HEK293 (cell line): ENCODE data around the gene AHRR.

Source experiments
- CTCF ChIA-PET: fragments of 350-600 bp; formaldehyde crosslinking; extraction: SDS; loops from one replicate; lab custom pipeline; 2021; ENCODE audit warnings: antibody characterized with exemption; lab: Yijun Ruan, JAX
- POLR2A ChIA-PET: fragments of 300-600 bp; formaldehyde crosslinking; extraction: SDS; loops from one replicate; lab custom pipeline; 2020; ENCODE audit warnings: antibody characterized with exemption, inconsistent platforms; lab: Yijun Ruan, JAX
- H3K27ac ChIP-seq: fragments of 200-500 bp; sonication (Bioruptor generic); 2 replicates; pipeline ENCODE4 v1.5.1; 2014; ENCODE audit warnings: low read depth, low read length, control low read depth, inconsistent platforms; ENCODE audit errors: extremely low read depth
- H3K36me3 ChIP-seq, 2 experiments: fragments of 200-500 bp in 1 of 2; sonication (Bioruptor generic) in 1 of 2; 1 replicate in 1 of 2; 2 replicates in 1 of 2; pipeline ENCODE4 v1.5.1; 2014 to 2017; ENCODE audit warnings: inconsistent platforms in 2 of 2, low read length in 2 of 2; ENCODE audit not compliant: control insufficient read depth in 2 of 2, insufficient read depth in 1 of 2
- H3K4me1 ChIP-seq: fragments of 200-500 bp; sonication (Bioruptor generic); 2 replicates; pipeline ENCODE4 v1.5.1; 2014; ENCODE audit warnings: mild to moderate bottlenecking, low read length, inconsistent platforms; ENCODE audit not compliant: control insufficient read depth, insufficient read depth
- H3K4me3 ChIP-seq: 2 replicates; pipeline ENCODE4 v1.5.1; 2011; ENCODE audit warnings: low read depth, mild to moderate bottlenecking, control low read depth, low read length, moderate library complexity
- H3K9me3 ChIP-seq: fragments of 200-500 bp; sonication (Bioruptor generic); 2 replicates; pipeline ENCODE4 v1.5.1; 2014; ENCODE audit warnings: low read depth, low read length, inconsistent platforms; ENCODE audit not compliant: control insufficient read depth, insufficient read depth
- SALL2 ChIP-seq: fragments of 450-650 bp; formaldehyde crosslinking; IDR thresholded peaks from 2 replicates; pipeline ENCODE4 v1.5.0; 2017; ENCODE audit warnings: missing biosample characterization, mild to moderate bottlenecking, missing genetic modification characterization, borderline replicate concordance
- SP2 ChIP-seq: fragments of 450-650 bp; formaldehyde crosslinking; IDR thresholded peaks from 2 replicates; pipeline ENCODE4 v1.5.1; 2016; ENCODE audit warnings: missing biosample characterization, missing genetic modification characterization
- SP3 ChIP-seq: fragments of 450-650 bp; formaldehyde crosslinking; IDR thresholded peaks from 2 replicates; pipeline ENCODE4 v1.5.1; 2016; ENCODE audit warnings: missing biosample characterization, missing genetic modification characterization
- YY2 ChIP-seq: fragments of 450-650 bp; formaldehyde crosslinking; IDR thresholded peaks from 2 replicates; pipeline ENCODE4 v1.5.1; 2016; ENCODE audit warnings: missing biosample characterization, missing genetic modification characterization
- ZEB2 ChIP-seq: fragments of 450-650 bp; formaldehyde crosslinking; IDR thresholded peaks from 2 replicates; pipeline ENCODE4 v1.5.1; 2016; ENCODE audit warnings: missing biosample characterization, missing genetic modification characterization
- ZNF112 ChIP-seq: fragments of 450-650 bp; formaldehyde crosslinking; IDR thresholded peaks from 2 replicates; pipeline ENCODE4 v1.5.0; 2017; ENCODE audit warnings: missing biosample characterization, missing genetic modification characterization
- ZNF114 ChIP-seq: fragments of 450-650 bp; formaldehyde crosslinking; IDR thresholded peaks from 2 replicates; pipeline ENCODE4 v1.5.0; 2017; ENCODE audit warnings: missing biosample characterization, missing genetic modification characterization
- ZNF138 ChIP-seq: fragments of 450-650 bp; formaldehyde crosslinking; IDR thresholded peaks from 2 replicates; pipeline ENCODE4 v1.5.1; 2016; ENCODE audit warnings: missing biosample characterization, missing genetic modification characterization, borderline replicate concordance
- ZNF174 ChIP-seq: fragments of 450-650 bp; formaldehyde crosslinking; IDR thresholded peaks from 2 replicates; pipeline ENCODE4 v1.5.0; 2017; ENCODE audit warnings: missing biosample characterization, mild to moderate bottlenecking, missing genetic modification characterization
- ZNF19 ChIP-seq: fragments of 450-650 bp; formaldehyde crosslinking; IDR thresholded peaks from 2 replicates; pipeline ENCODE4; 2016; ENCODE audit warnings: missing biosample characterization, missing genetic modification characterization, low read depth
- ZNF2 ChIP-seq: fragments of 450-650 bp; formaldehyde crosslinking; IDR thresholded peaks from 2 replicates; pipeline ENCODE4 v1.5.1; 2016; ENCODE audit warnings: missing biosample characterization, missing genetic modification characterization
- ZNF266 ChIP-seq: fragments of 450-650 bp; formaldehyde crosslinking; IDR thresholded peaks from 2 replicates; pipeline ENCODE4 v1.5.1; 2016; ENCODE audit warnings: missing biosample characterization, missing genetic modification characterization, low read depth
- ZNF37A ChIP-seq: fragments of 450-650 bp; IDR thresholded peaks from 2 replicates; pipeline ENCODE4 v1.5.1; 2018; ENCODE audit warnings: missing biosample characterization, missing genetic modification characterization
- ZNF707 ChIP-seq: fragments of 450-650 bp; formaldehyde crosslinking; IDR thresholded peaks from 2 replicates; pipeline ENCODE4 v1.5.1; 2016; ENCODE audit warnings: missing biosample characterization, missing genetic modification characterization
- ZSCAN16 ChIP-seq: fragments of 450-650 bp; formaldehyde crosslinking; IDR thresholded peaks from 2 replicates; pipeline ENCODE4 v1.5.1; 2016; ENCODE audit warnings: missing biosample characterization, missing genetic modification characterization
- TF ChIP-seq, protein P1 (sequence below): fragments of 450-650 bp; formaldehyde crosslinking; IDR thresholded peaks from 2 replicates; pipeline ENCODE4 v1.5.1; 2016; ENCODE audit warnings: missing biosample characterization, missing genetic modification characterization, borderline replicate concordance
- TF ChIP-seq, protein P2 (sequence below): fragments of 450-650 bp; formaldehyde crosslinking; IDR thresholded peaks from 2 replicates; pipeline ENCODE4 v1.5.1; 2016; ENCODE audit warnings: missing biosample characterization, missing genetic modification characterization, borderline replicate concordance
- TF ChIP-seq, protein P3 (sequence below): fragments of 450-650 bp; formaldehyde crosslinking; optimal IDR thresholded peaks from 2 replicates; pipeline ENCODE3; 2016; ENCODE audit warnings: missing biosample characterization, mild to moderate bottlenecking, missing genetic modification characterization
- TF ChIP-seq, protein P4 (sequence below): fragments of 450-650 bp; formaldehyde crosslinking; IDR thresholded peaks from 2 replicates; pipeline ENCODE4 v1.5.1; 2017; ENCODE audit warnings: missing biosample characterization, missing genetic modification characterization

The AHRR gene

DNA sequence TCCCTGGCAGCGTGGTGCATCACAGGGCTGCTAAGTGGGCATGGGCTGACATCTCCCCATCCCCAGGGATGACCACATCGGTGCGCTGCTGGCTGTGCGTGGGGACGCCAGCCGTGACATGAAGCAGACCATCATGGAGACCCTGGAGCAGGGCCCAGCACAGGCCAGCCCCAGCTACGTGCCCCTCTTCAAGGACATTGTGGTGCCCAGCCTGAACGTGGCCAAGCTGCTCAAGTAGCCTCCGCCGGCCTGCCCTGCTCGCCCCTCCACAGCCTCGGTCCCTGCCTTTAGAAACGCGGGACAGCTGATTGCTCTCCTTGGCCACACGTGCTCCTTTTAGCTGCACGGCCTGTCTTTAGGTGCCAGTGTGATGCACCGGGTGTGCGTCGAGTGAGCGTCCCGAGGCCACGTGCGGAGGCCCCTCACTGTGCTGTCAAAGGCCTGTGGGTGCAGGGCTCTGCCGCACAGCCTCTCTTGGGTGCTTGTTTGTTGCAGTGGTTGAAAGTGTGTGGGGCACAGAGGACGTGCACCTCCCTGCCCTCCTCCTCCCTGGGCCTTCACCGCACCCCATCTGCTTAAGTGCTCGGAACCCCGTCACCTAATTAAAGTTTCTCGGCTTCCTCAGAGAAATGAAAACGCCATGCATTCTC is 145.3 kb downstream of the AHRR start:
- POLR2A ChIA-PET, result no interaction called here

More for the DNA sequence above, 145.3 kb downstream of the AHRR start:
- H3K27ac ChIP-seq, result no peak overlapping the region
- H3K9me3 ChIP-seq, result no peaks in the 10 kb centered on the region
- H3K36me3 ChIP-seq, result peaks cover 24 to 64% of the 10 kb centered on the region in 2 experiments
- CTCF ChIA-PET, result interaction anchor here (0.7 kb wide), 1 partner anchor 703 kb away, joined by 3 read pairs; no protein-coding TSS in a partner anchor
- TF ChIP-seq ZNF19 (tag by site-specific recombination), result no peak
- no peak for TF ChIP-seq ZNF2 (tag by site-specific recombination)
- no peak for TF ChIP-seq ZSCAN16 (tag by site-specific recombination)
- TF ChIP-seq ZNF138 (tag by site-specific recombination), result no peak
- no peak for TF ChIP-seq ZNF266 (tag by site-specific recombination)
- no peak for TF ChIP-seq ZNF112
- TF ChIP-seq, protein P1, sequence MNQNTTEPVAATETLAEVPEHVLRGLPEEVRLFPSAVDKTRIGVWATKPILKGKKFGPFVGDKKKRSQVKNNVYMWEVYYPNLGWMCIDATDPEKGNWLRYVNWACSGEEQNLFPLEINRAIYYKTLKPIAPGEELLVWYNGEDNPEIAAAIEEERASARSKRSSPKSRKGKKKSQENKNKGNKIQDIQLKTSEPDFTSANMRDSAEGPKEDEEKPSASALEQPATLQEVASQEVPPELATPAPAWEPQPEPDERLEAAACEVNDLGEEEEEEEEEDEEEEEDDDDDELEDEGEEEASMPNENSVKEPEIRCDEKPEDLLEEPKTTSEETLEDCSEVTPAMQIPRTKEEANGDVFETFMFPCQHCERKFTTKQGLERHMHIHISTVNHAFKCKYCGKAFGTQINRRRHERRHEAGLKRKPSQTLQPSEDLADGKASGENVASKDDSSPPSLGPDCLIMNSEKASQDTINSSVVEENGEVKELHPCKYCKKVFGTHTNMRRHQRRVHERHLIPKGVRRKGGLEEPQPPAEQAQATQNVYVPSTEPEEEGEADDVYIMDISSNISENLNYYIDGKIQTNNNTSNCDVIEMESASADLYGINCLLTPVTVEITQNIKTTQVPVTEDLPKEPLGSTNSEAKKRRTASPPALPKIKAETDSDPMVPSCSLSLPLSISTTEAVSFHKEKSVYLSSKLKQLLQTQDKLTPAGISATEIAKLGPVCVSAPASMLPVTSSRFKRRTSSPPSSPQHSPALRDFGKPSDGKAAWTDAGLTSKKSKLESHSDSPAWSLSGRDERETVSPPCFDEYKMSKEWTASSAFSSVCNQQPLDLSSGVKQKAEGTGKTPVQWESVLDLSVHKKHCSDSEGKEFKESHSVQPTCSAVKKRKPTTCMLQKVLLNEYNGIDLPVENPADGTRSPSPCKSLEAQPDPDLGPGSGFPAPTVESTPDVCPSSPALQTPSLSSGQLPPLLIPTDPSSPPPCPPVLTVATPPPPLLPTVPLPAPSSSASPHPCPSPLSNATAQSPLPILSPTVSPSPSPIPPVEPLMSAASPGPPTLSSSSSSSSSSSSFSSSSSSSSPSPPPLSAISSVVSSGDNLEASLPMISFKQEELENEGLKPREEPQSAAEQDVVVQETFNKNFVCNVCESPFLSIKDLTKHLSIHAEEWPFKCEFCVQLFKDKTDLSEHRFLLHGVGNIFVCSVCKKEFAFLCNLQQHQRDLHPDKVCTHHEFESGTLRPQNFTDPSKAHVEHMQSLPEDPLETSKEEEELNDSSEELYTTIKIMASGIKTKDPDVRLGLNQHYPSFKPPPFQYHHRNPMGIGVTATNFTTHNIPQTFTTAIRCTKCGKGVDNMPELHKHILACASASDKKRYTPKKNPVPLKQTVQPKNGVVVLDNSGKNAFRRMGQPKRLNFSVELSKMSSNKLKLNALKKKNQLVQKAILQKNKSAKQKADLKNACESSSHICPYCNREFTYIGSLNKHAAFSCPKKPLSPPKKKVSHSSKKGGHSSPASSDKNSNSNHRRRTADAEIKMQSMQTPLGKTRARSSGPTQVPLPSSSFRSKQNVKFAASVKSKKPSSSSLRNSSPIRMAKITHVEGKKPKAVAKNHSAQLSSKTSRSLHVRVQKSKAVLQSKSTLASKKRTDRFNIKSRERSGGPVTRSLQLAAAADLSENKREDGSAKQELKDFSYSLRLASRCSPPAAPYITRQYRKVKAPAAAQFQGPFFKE (tag by site-specific recombination), result no peak
- no peak for TF ChIP-seq ZNF114 (tag by site-specific recombination)
- TF ChIP-seq, protein P2, sequence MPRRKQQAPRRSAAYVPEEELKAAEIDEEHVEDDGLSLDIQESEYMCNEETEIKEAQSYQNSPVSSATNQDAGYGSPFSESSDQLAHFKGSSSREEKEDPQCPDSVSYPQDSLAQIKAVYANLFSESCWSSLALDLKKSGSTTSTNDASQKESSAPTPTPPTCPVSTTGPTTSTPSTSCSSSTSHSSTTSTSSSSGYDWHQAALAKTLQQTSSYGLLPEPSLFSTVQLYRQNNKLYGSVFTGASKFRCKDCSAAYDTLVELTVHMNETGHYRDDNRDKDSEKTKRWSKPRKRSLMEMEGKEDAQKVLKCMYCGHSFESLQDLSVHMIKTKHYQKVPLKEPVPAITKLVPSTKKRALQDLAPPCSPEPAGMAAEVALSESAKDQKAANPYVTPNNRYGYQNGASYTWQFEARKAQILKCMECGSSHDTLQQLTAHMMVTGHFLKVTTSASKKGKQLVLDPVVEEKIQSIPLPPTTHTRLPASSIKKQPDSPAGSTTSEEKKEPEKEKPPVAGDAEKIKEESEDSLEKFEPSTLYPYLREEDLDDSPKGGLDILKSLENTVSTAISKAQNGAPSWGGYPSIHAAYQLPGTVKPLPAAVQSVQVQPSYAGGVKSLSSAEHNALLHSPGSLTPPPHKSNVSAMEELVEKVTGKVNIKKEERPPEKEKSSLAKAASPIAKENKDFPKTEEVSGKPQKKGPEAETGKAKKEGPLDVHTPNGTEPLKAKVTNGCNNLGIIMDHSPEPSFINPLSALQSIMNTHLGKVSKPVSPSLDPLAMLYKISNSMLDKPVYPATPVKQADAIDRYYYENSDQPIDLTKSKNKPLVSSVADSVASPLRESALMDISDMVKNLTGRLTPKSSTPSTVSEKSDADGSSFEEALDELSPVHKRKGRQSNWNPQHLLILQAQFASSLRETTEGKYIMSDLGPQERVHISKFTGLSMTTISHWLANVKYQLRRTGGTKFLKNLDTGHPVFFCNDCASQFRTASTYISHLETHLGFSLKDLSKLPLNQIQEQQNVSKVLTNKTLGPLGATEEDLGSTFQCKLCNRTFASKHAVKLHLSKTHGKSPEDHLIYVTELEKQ (tag by site-specific recombination), result no peak
- TF ChIP-seq, protein P3, sequence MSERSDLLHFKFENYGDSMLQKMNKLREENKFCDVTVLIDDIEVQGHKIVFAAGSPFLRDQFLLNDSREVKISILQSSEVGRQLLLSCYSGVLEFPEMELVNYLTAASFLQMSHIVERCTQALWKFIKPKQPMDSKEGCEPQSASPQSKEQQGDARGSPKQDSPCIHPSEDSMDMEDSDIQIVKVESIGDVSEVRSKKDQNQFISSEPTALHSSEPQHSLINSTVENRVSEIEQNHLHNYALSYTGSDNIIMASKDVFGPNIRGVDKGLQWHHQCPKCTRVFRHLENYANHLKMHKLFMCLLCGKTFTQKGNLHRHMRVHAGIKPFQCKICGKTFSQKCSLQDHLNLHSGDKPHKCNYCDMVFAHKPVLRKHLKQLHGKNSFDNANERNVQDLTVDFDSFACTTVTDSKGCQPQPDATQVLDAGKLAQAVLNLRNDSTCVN (tag by site-specific recombination), result no peak
- no peak for TF ChIP-seq SP2 (tag by site-specific recombination)
- no peak for TF ChIP-seq ZNF37A
- no peak for TF ChIP-seq YY2 (tag by site-specific recombination)
- TF ChIP-seq, protein P4, sequence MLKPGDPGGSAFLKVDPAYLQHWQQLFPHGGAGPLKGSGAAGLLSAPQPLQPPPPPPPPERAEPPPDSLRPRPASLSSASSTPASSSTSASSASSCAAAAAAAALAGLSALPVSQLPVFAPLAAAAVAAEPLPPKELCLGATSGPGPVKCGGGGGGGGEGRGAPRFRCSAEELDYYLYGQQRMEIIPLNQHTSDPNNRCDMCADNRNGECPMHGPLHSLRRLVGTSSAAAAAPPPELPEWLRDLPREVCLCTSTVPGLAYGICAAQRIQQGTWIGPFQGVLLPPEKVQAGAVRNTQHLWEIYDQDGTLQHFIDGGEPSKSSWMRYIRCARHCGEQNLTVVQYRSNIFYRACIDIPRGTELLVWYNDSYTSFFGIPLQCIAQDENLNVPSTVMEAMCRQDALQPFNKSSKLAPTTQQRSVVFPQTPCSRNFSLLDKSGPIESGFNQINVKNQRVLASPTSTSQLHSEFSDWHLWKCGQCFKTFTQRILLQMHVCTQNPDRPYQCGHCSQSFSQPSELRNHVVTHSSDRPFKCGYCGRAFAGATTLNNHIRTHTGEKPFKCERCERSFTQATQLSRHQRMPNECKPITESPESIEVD (tag by site-specific recombination), result no peak
- TF ChIP-seq ZNF174, result no peak
- no peak for TF ChIP-seq ZEB2 (tag by site-specific recombination)
- TF ChIP-seq ZNF707 (tag by site-specific recombination), result no peak
- TF ChIP-seq SALL2 (tag by site-specific recombination), result no peak
- no peak for TF ChIP-seq SP3 (tag by site-specific recombination)
- peaks cover 10% of the 10 kb centered on the region for H3K4me1 ChIP-seq
- no peak overlapping the region for H3K4me3 ChIP-seq
